Activated CD8-positive, alpha-beta memory T cell treated with anti-CD3 and anti-CD28 coated beads, Interleukin-2, amount 50 U/mL, for 24 hours (primary cell): ENCODE measurements around the gene OR2A25.

Experiments used
- DNase-seq: peaks from one replicate; pipeline ENCODE4 v3.0.0-alpha.2; 2020; ENCODE audit errors: extremely low read depth

The OR2A25 gene

DNA sequence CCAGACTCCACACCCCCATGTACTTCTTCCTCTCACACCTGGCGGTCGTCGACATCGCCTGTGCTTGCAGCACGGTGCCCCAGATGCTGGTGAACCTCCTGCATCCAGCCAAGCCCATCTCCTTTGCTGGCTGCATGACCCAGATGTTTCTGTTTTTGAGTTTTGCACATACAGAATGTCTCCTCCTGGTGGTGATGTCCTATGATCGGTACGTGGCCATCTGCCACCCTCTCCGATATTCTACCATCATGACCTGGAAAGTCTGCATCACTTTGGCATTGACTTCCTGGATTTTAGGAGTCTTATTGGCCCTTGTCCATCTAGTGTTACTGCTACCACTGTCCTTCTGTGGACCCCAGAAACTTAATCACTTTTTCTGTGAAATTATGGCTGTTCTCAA is 4.8 kb downstream of the OR2A25 start:
- DNase-seq = no peak

DNA sequence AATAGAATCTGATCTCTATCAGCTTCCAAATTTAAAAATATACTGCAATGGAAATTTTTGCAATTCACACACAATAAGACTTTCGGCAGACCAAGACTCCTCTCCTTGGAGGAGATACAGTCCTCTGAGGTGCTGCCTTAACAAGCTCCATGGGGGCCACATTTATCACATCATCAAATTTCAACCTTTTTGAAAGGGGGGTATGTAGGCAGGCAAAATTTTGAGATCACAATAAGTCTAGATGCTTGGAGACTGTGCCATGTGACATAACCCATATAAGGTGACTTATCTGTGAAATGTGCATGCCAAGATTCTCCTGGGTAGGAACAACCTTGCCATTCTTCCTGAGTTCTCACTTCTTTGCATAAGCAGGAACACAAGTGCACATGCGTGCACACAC is 16.4 kb downstream of the OR2A25 start, which contains the start of gene OR2A12:
Gene OR2A12, plus strand, starts transcription at position 301 of the 400 bp plus-strand sequence. CDS start 8,830 bp downstream, outside the sequence.
- no peak for DNase-seq

GRCh38 chr7:144086730-144087129 is 17.1 kb downstream of the OR2A25 start:
- no peak for DNase-seq

- DNase-seq = no peak
Measured at GRCh38 chr7:144087230-144087629, 17.6 kb downstream of the OR2A25 start.

DNA sequence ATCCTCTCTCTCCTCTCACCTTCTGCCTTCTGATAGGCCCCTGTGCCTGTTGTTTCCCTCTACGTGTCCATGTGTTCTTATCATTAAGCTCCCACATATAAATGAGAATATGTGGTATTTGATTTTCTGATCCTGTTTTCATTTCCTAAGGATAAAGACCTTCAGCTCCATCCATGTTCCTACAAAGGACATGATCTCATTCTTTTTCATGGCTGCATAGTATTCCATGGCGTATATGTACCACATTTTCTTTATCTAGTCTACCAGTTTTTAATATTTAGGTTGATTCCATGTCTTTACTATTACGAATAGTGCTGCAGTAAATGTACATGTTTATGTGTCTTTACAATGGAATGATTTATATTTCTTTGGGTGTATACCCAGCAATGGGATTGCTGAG is 21.1 kb downstream of the OR2A25 start:
- no peak for DNase-seq

DNA sequence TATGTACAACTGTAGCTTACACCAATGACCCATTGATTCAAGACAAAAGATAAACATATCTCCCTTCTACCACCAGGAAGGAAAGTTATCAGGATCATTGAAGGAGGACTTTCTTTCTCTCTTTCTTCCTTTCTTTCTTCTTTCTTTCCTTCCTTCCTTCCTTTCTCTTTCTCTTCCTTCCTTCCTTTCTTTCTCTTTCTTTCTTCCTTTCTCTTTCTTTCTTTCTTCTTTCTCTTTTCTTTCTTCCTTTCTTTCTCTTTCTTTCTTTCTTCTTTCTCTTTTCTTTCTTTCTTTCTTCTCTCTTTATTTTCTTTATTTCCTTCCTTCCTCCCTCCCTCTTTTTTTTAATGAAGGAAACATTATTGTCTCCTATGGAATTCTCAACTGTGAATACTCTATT is 29.2 kb downstream of the OR2A25 start:
- no peak for DNase-seq

- DNase-seq = no peak
Measured at GRCh38 chr7:144100607-144101006, 31.0 kb downstream of the OR2A25 start.

- no peak for DNase-seq
Measured at GRCh38 chr7:144102041-144102440, 32.4 kb downstream of the OR2A25 start.

DNA sequence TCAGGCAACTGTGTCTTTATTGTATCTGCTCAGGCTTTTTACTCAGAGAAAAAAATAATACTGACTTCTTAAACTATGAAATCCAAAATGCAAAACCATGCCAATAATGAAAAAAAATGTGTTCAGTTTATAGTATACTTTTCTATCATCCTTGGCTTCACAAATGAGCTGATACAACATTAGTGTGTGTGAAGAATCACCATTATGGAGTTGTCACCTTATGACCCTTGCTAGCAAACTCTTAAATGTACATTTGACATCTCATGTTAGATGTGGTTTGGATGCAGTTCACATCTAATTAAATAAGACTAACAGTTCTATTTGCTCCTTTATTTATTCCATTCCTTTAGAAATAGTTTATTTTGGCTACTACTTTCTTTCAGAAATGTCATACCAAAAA is 35.6 kb downstream of the OR2A25 start:
- DNase-seq = no peak

DNA sequence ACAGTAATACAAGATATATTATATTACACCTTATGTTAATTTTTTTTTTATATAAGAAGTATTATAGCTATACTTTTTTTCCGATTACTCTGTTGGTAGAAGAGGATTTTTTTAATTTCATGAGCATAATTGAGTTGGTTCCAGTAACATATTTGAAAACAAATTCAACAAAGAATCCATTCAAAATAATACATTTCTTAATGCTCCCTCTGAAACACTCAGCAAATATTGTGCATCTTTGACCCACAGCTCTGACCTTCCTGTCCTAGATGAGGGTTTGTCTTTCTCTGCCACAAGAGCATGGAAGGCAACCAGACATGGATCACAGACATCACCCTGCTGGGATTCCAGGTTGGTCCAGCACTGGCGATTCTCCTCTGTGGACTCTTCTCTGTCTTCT is 39.7 kb downstream of the OR2A25 start, which contains the start of gene OR2A2:
Gene OR2A2, plus strand, starts transcription at position 301 of the 400 bp plus-strand sequence. Its CDS starts 0 bp downstream, at position 301.
- no peak for DNase-seq

DNA sequence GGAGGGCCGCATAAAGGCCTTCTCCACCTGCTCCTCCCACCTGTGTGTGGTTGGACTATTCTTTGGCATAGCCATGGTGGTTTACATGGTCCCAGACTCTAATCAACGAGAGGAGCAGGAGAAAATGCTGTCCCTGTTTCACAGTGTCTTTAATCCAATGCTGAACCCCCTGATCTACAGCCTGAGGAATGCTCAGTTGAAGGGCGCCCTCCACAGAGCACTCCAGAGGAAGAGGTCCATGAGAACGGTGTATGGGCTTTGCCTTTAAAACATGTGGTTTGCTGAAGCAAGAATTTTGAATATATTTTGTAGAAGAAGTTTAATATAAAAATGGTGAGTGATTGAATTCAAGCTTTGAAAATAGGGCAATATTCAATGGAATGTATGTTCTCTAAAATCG is 40.7 kb downstream of the OR2A25 start:
- no peak for DNase-seq

DNA sequence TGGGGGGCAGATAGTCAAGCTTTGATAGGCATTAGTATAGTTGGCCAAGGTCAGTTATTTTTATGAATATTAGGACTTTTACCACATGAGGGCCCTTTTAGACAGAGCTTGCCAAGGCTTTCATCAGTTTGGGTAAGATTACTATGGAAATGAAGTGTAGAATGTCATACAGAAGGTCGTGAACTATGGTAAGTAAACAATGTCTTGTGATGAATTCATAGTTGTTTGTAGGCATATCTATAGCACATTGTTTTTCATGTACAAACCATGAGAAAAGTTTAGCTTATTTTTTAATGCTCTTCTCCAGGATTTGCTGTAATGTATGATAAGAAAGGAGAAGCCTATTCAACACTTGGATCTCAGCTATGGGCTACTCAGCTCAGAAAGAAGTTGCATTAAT is 44.0 kb downstream of the OR2A25 start:
- DNase-seq = no peak

DNA sequence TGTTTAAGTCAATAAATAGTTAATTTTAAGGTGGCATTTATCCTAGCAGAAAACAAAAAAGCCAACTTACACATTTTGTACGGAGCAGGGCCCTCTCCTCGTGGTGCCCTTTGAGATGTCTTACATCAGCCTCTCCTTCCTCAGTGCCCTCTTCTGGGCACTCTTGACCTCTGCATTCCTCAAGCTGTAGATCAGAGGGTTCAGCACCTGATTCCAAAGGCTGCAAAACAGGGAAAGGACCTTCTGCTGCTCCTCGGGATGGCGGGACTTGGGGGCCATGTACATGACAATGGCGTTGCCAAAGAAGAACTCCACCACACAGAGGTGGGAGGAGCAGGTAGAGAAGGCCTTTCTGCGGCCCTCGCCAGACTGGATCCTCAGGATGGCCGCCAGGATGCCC is 48.7 kb downstream of the OR2A25 start:
- no peak for DNase-seq

DNA sequence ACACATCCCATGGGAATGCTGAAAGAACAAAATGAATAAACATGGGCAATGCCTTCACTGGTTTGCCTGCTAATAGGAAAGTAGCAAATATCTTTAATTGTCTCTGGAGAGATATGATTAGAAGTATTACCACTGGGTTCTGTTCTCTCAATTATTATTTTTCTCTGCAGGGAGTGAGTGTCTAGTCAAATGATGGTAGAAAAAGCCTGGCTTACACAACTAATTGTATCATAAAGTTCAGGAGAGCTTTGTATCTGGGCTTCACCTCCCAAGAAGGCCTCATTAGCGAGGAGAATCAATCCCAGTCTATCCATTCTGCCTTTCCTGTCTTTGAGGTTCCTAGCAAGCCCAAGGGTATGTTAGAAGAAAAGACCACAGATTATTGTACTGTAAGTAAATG is 53.3 kb downstream of the OR2A25 start, which contains the start of gene OR2A14:
Gene OR2A14, plus strand, starts transcription at position 301 of the 400 bp plus-strand sequence. CDS start 5,937 bp downstream, outside the sequence.
- no peak for DNase-seq
